ENCODE results near the gene RBM15.

Gene RBM15

GRCh38 chr1:110360431-110360830, 21.3 kb downstream of the RBM15 start:
- DNase-seq = no peak

GRCh38 chr1:110361856-110362255, 22.7 kb downstream of the RBM15 start:
- DNase-seq = no peak

GRCh38 chr1:110364221-110364620, 25.0 kb downstream of the RBM15 start:
- no peak for DNase-seq

- no peak for DNase-seq
Measured at GRCh38 chr1:110370827-110371226, 31.6 kb downstream of the RBM15 start.

GRCh38 chr1:110375490-110375889, 36.3 kb downstream of the RBM15 start:
- no peak for DNase-seq

- DNase-seq = no peak
Measured at GRCh38 chr1:110380672-110381283, 41.6 kb downstream of the RBM15 start.

- DNase-seq = no peak
Measured at GRCh38 chr1:110383251-110383990, 44.2 kb downstream of the RBM15 start.

GRCh38 chr1:110384581-110385321, 45.6 kb downstream of the RBM15 start:
- no peak for DNase-seq

- DNase-seq = no peak
Measured at GRCh38 chr1:110385369-110385768, 46.2 kb downstream of the RBM15 start.

- no peak for DNase-seq
Measured at GRCh38 chr1:110387048-110387754, 48.0 kb downstream of the RBM15 start.

GRCh38 chr1:110390096-110390495, 50.9 kb downstream of the RBM15 start:
- no peak for DNase-seq

GRCh38 chr1:110390692-110391245, 51.6 kb downstream of the RBM15 start, which contains the start of gene SLC16A4:
Gene SLC16A4 (minus strand): TSS chr1:110391026. CDS start chr1:110389323, 1,703 bp downstream.
- DNase-seq = no peak

- DNase-seq = no peak
Measured at GRCh38 chr1:110393286-110393685, 54.1 kb downstream of the RBM15 start.

- no peak for DNase-seq
Measured at GRCh38 chr1:110393691-110394492, 54.7 kb downstream of the RBM15 start.

- no peak for DNase-seq
Measured at GRCh38 chr1:110394493-110394820, 55.3 kb downstream of the RBM15 start.
